ENCODE measurements around the gene OR2AK2.
A peak's percentile ranks its signal among the peaks of the same experiment; 100 is the strongest.

Gene OR2AK2, protein sequence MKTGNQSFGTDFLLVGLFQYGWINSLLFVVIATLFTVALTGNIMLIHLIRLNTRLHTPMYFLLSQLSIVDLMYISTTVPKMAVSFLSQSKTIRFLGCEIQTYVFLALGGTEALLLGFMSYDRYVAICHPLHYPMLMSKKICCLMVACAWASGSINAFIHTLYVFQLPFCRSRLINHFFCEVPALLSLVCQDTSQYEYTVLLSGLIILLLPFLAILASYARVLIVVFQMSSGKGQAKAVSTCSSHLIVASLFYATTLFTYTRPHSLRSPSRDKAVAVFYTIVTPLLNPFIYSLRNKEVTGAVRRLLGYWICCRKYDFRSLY

DNA sequence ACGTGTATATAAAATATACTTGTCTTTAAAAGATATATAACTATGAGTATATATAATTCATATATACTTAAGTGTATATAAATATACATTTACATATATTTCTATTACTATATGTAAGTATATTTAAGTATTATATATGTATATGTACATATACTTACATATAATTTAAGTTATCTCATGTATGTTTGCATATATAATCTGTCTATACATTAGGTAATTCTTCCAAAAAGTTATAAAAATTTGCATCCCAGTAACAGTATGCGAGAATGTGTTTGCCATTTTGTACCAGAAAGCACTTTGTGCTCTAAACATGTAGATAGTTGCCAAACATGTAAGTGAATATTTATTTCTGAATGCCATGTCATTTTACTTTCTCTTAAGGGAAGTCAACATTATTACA is at the start of gene OR2AK2:
OR2AK2 (plus strand) TSS at position 301 of the 400 bp plus-strand sequence. CDS start 144 bp downstream, outside the sequence.
- no peak for DNase-seq (ENCODE audit: low spot score)

DNA sequence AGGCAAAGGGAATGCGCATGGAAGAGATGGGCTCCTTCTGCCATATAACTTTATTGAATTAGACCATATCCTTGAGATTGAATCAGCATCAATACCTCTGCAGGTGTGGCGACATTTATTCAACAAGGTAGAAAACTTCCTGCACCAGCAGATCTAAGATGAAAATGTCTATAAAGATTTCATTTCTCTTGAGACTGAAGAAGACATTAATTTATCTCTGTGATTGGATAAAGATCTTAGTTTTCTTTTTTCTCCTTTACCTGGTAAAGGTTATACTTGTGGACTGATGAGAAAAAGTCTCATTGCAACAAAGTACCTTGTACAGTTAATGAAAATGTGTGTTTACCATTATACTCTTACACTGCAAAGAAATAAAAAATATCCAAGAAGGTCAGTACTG is 45.1 kb upstream of the OR2AK2 start, which contains the start of gene OR2T8:
OR2T8 (plus strand) TSS at position 301 of the 400 bp plus-strand sequence. CDS start 766 bp downstream, outside the sequence.
- no peak for DNase-seq (ENCODE audit: low spot score)

DNA sequence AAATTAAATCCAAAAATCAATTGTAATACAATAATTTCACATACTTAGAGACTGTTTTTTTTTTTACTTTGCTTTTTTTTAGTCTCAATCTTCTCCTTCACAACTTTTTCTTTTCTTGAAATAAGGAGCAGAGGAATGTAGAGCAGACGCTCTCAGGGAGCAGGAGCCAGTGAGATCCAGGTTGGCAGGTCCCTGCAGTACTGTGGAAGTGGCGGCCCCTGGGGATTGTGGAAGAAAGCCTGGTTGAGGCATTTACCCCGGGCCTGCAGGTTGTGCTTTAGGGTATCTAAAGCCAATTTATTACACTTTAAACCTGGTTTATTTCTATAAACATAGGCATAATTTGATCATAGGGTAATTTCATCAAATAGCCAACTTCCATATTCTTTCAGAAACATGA is 41.1 kb upstream of the OR2AK2 start:
- no peak for DNase-seq (ENCODE audit: low spot score)

DNA sequence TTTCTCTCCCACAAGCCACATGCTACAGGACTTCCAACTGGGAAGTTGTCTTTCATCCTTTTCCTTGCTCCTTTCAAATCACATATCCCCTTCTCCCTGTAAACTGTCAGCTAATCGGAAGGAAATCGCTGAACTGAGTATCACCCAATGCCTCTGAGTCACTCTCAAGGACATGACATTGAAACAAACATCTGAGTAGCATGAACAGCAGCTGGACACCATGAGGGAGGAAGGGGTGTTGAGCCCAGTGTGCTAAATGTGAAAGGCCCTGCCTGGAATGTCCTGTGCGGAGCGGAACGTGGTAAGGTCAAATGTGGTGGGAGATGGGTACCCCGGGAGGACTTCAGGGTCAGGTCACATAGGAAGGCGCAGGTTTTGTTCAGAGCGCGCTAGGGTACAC is 40.2 kb upstream of the OR2AK2 start, which contains the start of gene OR2AJ1:
OR2AJ1 (plus strand) TSS at position 22 of the 400 bp plus-strand sequence. CDS start 8,880 bp downstream, outside the sequence.
- DNase-seq (ENCODE audit: low spot score), result no peak

DNA sequence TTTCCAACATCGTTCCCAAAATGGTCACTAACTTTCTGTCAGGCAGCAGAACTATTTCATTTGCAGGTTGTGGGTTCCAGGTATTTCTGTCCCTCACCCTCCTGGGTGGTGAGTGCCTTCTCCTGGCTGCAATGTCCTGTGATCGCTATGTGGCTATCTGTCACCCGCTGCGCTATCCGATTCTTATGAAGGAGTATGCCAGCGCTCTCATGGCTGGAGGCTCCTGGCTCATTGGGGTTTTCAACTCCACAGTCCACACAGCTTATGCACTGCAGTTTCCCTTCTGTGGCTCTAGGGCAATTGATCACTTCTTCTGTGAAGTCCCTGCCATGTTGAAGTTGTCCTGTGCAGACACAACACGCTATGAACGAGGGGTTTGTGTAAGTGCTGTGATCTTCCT is 31.0 kb upstream of the OR2AK2 start:
- DNase-seq (ENCODE audit: low spot score), result no peak

DNA sequence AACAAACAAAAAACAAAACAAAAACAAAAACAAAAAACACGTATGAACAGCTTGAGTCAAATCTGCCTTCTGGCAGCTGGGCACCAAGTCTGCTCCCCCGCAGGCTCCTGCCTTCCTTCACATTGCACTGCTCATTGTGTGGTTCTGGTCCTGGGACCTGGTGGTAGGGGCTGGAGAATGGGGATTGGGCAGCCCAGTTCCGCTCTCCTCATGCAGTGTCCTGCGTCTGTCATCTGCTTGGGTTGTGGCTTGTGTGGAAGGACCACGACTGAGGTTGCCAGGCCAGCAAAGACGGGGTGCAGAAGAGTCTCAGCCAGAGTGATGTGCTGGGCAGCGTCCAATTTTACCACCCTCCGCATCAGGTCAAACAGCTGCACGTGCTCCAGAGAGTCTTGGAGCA is 29.3 kb upstream of the OR2AK2 start:
- no peak for DNase-seq (ENCODE audit: low spot score)

DNA sequence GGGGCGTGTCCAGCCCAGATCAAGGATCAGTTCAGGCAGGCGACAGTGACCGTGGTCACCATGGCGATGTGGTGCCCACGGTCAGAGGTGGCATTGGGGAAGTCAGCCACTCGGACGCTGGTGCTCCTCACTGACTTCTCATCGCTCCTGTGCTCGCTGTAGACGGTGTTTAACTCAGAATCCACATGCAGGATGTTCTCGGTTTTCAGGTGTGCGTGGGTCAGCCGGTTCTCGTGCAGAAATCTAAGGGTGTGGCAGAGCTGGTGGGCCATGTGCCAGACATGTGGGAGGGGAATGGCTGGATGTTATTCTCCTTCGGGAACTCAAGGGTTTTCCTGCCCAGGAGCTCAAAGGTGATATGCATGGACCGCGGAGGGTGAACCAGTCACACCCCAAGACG is 28.6 kb upstream of the OR2AK2 start:
- no peak for DNase-seq (ENCODE audit: low spot score)

DNA sequence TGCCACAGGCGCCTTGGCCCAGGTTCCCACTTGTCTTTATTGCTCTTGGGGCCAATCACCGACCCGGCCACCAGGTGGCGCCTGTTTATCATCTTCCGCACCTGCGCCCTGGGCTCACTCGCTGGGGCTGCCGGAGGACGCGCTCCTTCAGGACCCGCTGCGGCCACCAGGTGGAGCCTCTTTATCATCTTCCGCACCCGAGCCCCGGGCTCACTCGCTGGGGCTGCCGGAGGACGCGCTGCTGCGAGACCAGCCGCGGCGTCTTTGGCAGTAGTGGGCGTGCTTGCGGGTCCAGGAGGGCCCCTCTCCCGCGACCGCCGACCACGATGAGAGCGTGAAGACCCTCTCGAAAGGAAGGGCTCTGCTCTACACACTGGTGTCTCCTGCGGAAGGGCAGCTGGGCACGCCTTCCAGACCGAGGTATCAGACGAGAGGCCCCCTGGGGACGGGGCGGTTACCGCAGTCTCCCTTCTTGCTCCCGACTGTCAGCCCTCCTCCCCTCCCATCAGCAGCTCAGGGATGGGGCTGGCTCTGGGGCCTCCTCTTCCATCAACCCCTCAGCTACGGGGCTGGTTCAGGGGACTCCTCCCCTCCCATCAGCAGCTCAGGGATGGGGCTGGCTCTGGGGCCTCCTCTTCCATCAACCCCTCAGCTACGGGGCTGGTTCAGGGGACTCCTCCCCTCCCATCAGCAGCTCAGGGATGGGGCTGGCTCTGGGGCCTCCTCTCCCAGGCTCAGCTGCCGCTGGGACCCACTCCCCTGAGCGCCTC is 27.9 kb upstream of the OR2AK2 start:
- peak; percentile 10 for DNase-seq (ENCODE audit: low spot score)

DNA sequence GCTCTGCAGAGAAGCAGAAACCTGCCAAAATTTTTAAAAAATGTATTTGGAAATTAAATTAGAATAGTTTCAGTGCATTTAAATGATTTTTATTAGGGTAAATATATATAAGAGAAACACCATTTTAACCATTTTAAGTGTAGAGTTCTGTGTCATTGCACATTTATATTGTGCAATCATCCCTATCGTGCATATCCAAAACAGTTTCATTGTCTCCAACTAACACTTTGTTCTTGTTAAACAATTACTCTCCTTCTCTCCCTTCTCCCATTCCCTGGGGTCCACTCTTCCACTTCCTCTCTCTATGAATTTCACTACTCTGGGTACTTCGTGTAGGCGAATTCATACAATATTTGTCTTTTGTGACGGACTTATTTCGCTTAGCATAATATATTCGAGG is 22.4 kb upstream of the OR2AK2 start:
- no peak for DNase-seq (ENCODE audit: low spot score)

DNA sequence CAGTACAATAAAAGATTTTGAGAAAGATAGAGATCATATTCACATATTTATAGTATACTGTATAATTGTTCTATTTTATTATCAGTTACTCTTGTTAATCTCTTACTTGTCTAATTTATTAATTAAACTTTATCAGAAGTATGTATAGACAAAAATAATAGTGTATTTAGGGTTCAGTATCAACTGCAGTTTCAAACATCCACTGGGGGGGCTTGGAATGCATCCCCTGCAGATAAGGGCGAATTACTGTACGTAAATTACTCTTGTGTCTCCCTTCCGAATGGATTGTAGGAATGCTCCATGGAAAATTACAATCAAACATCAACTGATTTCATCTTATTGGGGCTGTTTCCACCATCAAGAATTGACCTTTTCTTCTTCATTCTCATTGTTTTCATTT is 16.5 kb upstream of the OR2AK2 start, which contains the start of gene OR2L8:
OR2L8 (plus strand) TSS at position 301 of the 400 bp plus-strand sequence; CDS start at position 301, 0 bp downstream.
- DNase-seq (ENCODE audit: low spot score), result no peak

DNA sequence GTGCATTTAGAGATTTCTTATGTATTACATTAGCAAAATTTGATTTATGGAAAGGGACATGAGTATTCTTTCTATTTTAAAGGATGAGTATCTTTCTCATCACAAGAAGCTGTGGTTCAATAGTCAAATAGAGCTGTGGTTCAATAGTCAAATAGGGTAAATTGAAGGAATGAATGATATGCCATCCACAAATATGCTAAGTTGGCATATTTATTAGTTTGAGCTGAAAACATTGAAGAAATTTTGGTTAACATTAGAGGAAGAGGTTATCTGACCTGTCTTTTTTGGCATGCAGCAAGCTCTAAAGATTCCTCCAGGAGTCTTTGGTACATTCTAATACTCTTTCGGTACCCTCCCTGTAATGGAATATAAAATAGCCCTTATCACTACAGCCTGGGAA is 11.6 kb upstream of the OR2AK2 start:
- DNase-seq (ENCODE audit: low spot score), result no peak

DNA sequence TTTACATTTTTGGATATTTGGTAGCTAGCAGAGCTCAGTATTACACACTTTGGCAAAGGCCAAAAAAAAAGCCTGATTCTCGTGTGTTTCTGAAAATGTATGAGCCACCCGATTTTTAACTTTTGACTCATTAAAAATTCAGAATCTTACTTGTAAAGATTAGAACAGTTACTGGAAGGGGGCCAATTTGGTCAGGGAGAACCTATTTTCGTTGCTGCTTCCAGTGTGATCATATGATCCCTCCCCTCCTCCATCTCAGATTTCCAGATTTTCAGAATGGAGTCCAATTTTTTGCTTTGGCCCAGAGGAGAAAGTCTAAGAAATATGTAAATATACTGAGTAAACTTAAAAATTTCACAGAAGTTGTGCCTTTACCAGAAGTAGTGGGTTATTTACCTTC is 3.2 kb upstream of the OR2AK2 start:
- no peak for DNase-seq (ENCODE audit: low spot score)

DNA sequence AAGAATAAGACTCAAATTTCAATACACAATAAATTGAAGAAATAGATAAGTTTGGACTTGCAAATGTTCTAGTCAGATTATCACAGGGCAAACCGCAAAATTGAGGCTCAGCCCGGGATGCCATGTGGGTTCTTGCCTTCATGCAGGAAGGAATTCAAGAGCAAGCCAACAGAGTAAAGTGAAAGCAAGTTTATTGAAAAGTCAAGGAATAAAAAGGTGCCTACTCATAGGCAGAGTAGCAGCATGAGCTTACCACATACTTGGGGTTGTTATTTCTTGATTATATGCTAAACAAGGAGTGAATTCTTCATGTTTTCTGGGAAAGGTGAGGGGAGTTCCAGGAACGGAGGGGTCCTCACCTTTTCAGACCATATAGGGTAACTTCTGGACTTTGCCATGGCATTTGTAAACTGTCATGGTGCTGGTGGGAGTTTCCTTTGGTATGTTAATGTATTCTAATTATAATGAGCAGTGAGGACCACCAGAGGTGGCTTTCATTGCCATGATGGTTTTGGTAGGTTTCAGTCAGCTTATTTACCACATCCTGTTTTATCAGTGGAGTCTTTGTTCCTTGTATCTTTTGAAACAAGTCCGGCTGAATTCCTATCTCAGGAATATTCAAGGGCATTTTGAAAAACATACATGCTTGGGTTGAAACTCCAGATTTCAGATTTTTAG is 2.0 kb upstream of the OR2AK2 start:
- no peak for DNase-seq (ENCODE audit: low spot score)

DNA sequence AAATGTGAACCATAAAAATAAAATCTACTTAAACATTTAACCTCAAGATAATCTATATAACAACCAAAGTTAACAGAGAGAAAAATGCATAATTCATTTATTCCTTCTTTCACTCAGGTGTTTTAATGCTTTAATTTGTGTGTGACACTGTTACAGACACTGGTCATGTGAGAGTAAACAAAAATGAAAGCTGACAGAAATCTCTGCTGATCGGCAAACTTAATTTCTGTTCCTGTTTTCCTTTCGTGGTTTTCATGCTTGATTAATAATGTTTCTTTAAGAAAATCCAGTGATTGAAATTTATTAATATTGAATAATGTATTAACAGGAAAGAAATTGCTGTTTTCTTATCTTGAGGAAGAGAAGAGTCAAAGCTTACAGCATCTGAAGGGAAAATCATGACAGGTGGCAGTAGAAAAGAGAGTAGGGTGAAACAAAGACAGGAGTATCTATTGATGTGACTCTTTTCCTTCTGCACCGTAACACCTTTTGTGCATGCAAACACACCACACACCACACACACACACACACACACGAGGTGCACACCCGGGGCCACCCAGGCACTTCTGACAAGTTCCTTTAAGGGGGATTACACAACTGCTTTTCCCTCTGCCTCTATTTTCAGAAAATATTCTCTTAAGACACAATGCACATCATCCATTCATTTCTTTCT is 1.6 kb downstream of the OR2AK2 start:
- no peak for DNase-seq (ENCODE audit: low spot score)

DNA sequence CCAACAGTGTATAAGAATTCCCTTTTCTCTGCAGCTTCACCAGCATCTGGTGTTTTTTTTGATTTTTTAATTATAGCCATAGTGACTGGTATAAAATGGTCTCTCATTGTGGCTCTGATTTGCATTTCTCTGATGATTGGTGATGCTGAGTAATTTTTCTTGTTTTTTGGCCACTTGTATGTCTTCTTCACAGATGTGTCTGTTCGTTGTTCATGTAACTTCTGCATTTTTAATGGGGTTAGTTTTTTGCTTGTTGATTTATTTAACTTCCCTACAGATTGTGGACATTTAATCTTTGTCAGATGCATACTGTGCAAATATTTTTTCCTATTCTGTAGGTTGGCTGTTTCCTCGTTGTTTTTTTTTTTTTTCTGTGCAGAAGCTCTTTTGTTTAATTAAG is 28.0 kb downstream of the OR2AK2 start:
- no peak for DNase-seq (ENCODE audit: low spot score)

DNA sequence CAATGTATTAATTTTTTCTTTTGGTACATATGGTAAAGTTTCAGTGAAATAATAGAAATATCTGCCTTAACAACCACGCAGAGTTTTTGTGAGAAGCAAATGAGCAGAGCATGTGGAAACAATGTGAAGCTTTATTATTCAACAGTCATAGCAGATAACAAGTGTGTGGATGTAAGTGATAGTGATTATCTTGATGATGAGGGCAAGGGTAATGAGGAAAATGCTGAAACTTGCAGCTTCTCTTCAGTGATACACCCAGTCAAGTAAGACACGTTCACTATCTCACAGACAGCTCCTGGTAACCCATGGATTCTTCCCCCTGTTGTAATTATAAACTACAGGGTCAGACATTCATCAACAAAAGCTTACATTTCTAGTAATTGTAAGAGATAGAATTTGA is 33.8 kb downstream of the OR2AK2 start:
- DNase-seq (ENCODE audit: low spot score), result no peak

DNA sequence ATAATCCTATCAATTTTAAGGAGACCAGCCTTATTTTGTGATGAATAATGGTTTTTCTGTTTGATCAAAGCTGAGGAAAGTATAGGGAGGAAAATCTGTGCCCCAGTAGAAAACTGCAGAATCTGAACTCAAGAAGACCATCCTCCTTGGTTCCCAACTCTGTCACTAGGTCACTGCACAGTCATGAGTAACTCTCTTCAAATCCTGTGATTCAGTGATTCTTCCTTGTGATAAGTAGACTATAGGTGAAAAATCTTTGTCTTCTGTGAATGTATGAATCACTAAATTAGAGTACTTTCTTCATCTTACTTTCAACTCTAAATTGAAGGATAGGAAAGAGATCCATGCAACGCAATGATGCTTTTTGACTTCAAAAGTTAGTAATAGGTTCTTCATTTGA is 35.1 kb downstream of the OR2AK2 start:
- no peak for DNase-seq (ENCODE audit: low spot score)

DNA sequence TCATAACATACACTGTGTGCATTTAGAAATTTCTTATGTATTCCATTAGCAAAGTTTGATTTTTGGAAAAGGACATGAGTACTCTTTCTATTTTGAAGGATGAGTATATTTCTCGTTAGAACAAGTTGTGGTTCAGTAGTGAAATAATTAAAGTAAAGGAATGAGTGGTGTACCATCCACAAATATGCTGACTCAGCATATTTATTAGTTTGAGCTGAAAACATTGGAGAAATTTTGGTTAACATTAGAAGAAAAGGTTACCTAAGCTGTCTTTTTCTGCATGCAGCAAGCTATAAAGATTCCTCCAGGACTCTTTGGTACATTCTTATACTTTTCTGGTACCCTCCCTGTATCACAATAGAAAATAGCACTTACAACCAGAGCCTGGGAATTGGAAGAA is 42.7 kb downstream of the OR2AK2 start:
- no peak for DNase-seq (ENCODE audit: low spot score)

DNA sequence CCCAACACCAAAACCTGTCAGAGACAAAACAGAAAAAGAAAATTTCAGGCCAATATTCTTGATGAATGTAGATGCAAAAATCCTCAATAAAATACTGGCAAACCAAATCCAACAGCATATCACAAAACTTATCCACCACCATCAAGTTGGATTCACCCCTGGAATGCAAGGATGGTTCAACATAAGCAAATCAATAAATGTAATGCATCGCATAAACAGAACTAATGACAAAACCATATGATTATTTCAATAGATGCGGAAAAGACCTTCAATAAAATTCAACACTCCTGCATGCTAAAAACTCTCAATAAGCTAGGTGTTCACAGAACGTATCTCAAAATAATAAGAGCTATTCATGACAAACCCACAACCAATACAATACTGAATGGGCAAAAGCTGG is 44.6 kb downstream of the OR2AK2 start:
- no peak for DNase-seq (ENCODE audit: low spot score)

DNA sequence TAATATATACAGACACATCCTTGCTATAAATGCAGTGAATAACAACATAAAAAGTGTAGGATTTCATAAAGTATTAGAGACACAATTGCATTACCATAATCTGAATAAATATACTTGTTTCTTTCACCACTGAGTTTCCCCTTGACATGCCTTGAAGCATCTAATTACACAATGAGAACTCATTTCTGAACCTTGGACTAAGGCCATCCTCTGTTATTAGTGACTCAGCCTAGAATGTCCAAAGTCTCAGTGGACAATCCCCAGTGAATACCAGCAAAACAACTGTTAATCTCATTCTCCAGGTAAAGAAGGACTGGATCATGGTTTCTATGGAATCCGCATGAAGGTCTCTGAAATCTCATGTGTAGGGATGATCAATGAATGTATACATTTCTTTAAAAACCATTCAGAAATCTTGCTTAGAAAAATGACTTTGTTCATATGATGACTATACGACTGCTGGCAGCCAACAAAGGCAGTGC is 48.2 kb downstream of the OR2AK2 start, which contains the start of gene OR2L5:
OR2L5 (plus strand) TSS at position 432 of the 482 bp plus-strand sequence. CDS start 8,288 bp downstream, outside the sequence.
- no peak for DNase-seq (ENCODE audit: low spot score)

DNA sequence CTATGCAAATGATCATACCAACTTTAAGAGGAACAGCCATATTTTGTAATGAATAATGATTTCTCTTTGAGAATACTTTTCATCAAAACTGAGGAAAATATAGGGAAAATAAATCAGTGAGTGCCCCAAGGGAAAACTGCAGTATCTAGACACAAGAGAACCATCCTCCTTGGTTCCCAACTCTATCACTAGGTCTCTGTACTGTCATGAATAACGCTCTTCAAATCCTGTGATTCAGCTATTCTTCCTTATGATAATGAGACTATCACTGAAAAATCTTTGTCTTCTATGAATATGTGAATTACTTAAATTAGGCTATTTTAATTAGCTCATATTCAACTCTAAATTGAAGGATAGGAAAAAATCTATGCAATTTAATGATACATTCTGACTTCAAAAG is 50.8 kb downstream of the OR2AK2 start:
- DNase-seq (ENCODE audit: low spot score), result no peak

Measured in AG20443 (cell line).